Nephron progenitor cell (in vitro differentiated cells): ENCODE data around the gene SPIRE1.
"Not testable (repeated sequence)": the region's sequence is repeated elsewhere in the genome, so short reads cannot be mapped to it uniquely, and the experiment has no call there.

Experiments used
- DNase-seq: peaks from one replicate; pipeline ENCODE4 v3.0.0; 2021
- H3K27ac Mint-ChIP-seq: 2 replicates; pipeline ENCODE4 v1.8.0; 2021; ENCODE audit warnings: mild to moderate bottlenecking, moderate library complexity, mixed read lengths
- H3K27me3 Mint-ChIP-seq: 2 replicates; pipeline ENCODE4 v1.8.0; 2021; ENCODE audit warnings: mild to moderate bottlenecking, low read depth, mixed read lengths; ENCODE audit not compliant: poor library complexity
- H3K36me3 Mint-ChIP-seq: 2 replicates; pipeline ENCODE4 v1.8.0; 2021; ENCODE audit warnings: low read depth, mixed read lengths
- H3K4me1 Mint-ChIP-seq: 2 replicates; pipeline ENCODE4 v1.8.0; 2021; ENCODE audit warnings: mixed read lengths
- H3K4me3 Mint-ChIP-seq: 2 replicates; pipeline ENCODE4 v1.8.0; 2021; ENCODE audit warnings: mild to moderate bottlenecking, moderate library complexity, mixed read lengths
- H3K9me3 Mint-ChIP-seq: 2 replicates; pipeline ENCODE4 v1.8.0; 2021; ENCODE audit warnings: mild to moderate bottlenecking, moderate library complexity, mixed read lengths
- TF ChIP-seq, protein P1 (sequence below): fragments of 200-600 bp; sonication (generic); IDR thresholded peaks from 2 replicates; pipeline ENCODE4 v1.5.0; 2021; ENCODE audit warnings: antibody characterized with exemption

SPIRE1 gene

DNA sequence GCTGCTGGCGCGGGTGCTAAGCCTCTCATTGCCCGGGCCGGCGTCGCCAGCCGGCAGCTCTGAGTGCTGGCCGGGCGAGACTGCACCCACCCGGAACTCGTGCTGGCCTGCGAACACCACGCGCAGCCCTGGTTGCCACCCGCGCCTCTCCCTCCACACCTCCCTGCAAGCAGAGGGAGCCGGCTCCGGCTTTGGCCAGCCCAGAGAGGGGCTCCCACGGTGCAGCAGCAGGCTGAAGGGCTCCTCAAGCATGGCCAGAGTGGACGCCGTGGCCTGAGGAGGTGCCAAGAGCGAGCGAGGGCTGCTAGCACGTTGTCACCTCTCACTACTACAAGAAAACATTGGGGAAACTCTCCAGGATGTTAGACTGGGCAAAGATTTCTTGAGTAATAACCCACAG lies 98.6 kb downstream of the SPIRE1 start:
- no peaks in the 10 kb centered on the region for H3K4me1 Mint-ChIP-seq
- H3K9me3 Mint-ChIP-seq: peaks cover 56% of the 10 kb centered on the region
- DNase-seq: no peak

DNA sequence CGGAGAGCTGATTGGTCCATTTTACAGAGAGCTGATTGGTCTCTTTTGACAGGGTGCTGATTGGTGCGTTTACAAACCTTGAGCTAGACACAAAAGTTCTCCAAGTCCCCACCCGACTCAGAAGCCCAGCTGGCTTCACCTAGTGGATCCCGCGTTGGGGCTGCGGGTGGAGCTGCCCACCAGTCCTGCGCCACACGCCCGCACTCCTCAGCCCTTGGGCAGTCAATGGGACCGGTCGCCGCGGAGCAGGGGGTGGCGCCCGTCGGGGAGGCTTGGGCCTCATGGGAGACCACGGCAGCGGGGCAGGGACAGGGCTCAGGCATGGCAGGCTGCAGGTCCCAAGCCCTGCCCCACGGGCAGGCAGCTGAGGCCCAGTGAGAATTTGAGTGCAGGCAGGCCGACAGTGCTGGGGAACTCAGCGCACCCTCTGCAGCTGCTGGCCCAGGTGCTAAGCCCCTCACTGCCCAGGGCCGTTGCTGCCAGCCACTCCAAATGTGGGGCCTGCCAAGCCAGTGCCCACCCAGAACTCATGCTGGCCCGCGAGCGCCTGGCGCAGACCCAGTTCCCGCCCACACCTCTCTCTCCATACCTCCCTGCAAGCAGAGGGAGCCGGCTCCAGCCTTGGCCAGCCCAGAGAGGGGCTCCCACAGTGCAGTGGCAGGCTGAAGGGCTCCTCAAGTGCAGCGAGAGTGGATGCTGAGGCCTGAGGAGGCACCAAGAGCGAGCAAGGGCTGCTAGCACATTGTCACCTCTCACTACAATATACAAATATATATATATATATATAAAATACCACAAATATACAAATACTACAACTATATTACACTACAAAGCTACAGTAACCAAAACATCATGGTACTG lies 100.7 kb downstream of the SPIRE1 start:
- Mint-ChIP-seq H3K4me3 (no peak overlapping the region), H3K27me3 (no peaks in the 10 kb centered on the region), H3K27ac (no peak overlapping the region), H3K36me3 (peaks cover 54% of the 10 kb centered on the region), H3K4me1 (no peaks in the 10 kb centered on the region), H3K9me3 (peaks cover 73% of the 10 kb centered on the region)
- TF ChIP-seq, protein P1, sequence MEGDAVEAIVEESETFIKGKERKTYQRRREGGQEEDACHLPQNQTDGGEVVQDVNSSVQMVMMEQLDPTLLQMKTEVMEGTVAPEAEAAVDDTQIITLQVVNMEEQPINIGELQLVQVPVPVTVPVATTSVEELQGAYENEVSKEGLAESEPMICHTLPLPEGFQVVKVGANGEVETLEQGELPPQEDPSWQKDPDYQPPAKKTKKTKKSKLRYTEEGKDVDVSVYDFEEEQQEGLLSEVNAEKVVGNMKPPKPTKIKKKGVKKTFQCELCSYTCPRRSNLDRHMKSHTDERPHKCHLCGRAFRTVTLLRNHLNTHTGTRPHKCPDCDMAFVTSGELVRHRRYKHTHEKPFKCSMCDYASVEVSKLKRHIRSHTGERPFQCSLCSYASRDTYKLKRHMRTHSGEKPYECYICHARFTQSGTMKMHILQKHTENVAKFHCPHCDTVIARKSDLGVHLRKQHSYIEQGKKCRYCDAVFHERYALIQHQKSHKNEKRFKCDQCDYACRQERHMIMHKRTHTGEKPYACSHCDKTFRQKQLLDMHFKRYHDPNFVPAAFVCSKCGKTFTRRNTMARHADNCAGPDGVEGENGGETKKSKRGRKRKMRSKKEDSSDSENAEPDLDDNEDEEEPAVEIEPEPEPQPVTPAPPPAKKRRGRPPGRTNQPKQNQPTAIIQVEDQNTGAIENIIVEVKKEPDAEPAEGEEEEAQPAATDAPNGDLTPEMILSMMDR: no peak
- DNase-seq: no peak

More for the DNA sequence above, 98.6 kb downstream of the SPIRE1 start:
- no peak overlapping the region for H3K4me3 Mint-ChIP-seq
- no peaks in the 10 kb centered on the region for H3K27me3 Mint-ChIP-seq
- H3K36me3 Mint-ChIP-seq: peaks cover 51% of the 10 kb centered on the region
- no peak overlapping the region for H3K27ac Mint-ChIP-seq
- TF ChIP-seq, protein P1: no peak

GRCh38 chr18:12554796-12555388 lies 103.0 kb downstream of the SPIRE1 start:
- H3K36me3 Mint-ChIP-seq: peaks cover 49% of the 10 kb centered on the region
- DNase-seq: no peak
- no peaks in the 10 kb centered on the region for H3K27me3 Mint-ChIP-seq
- no peak overlapping the region for H3K4me3 Mint-ChIP-seq
- H3K4me1 Mint-ChIP-seq: no peaks in the 10 kb centered on the region
- H3K27ac Mint-ChIP-seq: no peak overlapping the region
- peaks cover 71% of the 10 kb centered on the region for H3K9me3 Mint-ChIP-seq
- TF ChIP-seq, protein P1: no peak

GRCh38 chr18:12552879-12553242 lies 105.0 kb downstream of the SPIRE1 start:
- H3K9me3 Mint-ChIP-seq: peaks cover 55% of the 10 kb centered on the region
- TF ChIP-seq, protein P1: no peak

GRCh38 chr18:12551943-12552878 lies 105.7 kb downstream of the SPIRE1 start:
- DNase-seq, H3K27me3 Mint-ChIP-seq, H3K4me1 Mint-ChIP-seq, H3K27ac Mint-ChIP-seq, H3K4me3 Mint-ChIP-seq: not testable (repeated sequence)
- H3K36me3 Mint-ChIP-seq: peaks cover 30% of the 10 kb centered on the region
- peaks cover 51% of the 10 kb centered on the region for H3K9me3 Mint-ChIP-seq

More at GRCh38 chr18:12552879-12553242, 105.0 kb downstream of the SPIRE1 start:
- H3K36me3 Mint-ChIP-seq: peaks cover 34% of the 10 kb centered on the region
- H3K27ac Mint-ChIP-seq: no peak overlapping the region
- no peak for DNase-seq
- H3K27me3 Mint-ChIP-seq: no peaks in the 10 kb centered on the region
- no peak overlapping the region for H3K4me3 Mint-ChIP-seq
- no peaks in the 10 kb centered on the region for H3K4me1 Mint-ChIP-seq

GRCh38 chr18:12551466-12551865 lies 106.4 kb downstream of the SPIRE1 start:
- H3K27me3 Mint-ChIP-seq, DNase-seq, H3K4me3 Mint-ChIP-seq, H3K27ac Mint-ChIP-seq, H3K4me1 Mint-ChIP-seq: not testable (repeated sequence)
- Mint-ChIP-seq H3K36me3 (peaks cover 30% of the 10 kb centered on the region), H3K9me3 (peaks cover 46% of the 10 kb centered on the region)
